Activated gamma-delta T cell treated with anti-CD3 and anti-CD28 coated beads, Interleukin-2, amount 50 U/mL, for 16 hours (primary cell): ENCODE measurements around the gene PLCH1.

ENCODE experiments used
- DNase-seq: peaks from one replicate; pipeline ENCODE4 v3.0.0-alpha.2; 2020; ENCODE audit warnings: low read depth

PLCH1 gene

GRCh38 chr3:155744626-155745324 lies at the start of gene PLCH1:
Gene PLCH1, minus strand, starts transcription at chr3:155745071. Its CDS starts 40,847 bp downstream, at chr3:155704224.
- DNase-seq, result no peak

DNA sequence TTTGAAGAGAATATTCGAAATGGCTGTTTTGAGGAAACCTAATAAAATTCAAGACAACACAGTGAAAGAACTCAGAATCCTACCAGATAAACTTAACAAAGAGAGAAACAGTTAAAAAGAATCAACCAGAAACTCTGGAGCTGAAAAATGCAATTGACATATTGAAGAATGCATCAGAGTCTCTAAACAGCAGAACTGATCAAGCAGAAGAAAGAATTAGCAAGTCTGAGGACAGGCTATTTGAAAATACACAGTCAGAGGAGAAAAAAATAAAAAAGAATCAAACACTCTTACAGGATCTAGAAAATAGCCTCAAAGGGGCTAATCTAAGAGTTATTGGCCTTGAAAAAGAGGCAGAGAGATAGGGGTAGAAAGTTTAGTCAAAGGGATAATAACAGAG lies 47.7 kb upstream of the PLCH1 start:
- no peak for DNase-seq

GRCh38 chr3:155791190-155791589 lies 46.3 kb upstream of the PLCH1 start:
- no peak for DNase-seq

- no peak for DNase-seq
These were observed 45.5 kb upstream of the PLCH1 start for GRCh38 chr3:155790272-155790925.

DNA sequence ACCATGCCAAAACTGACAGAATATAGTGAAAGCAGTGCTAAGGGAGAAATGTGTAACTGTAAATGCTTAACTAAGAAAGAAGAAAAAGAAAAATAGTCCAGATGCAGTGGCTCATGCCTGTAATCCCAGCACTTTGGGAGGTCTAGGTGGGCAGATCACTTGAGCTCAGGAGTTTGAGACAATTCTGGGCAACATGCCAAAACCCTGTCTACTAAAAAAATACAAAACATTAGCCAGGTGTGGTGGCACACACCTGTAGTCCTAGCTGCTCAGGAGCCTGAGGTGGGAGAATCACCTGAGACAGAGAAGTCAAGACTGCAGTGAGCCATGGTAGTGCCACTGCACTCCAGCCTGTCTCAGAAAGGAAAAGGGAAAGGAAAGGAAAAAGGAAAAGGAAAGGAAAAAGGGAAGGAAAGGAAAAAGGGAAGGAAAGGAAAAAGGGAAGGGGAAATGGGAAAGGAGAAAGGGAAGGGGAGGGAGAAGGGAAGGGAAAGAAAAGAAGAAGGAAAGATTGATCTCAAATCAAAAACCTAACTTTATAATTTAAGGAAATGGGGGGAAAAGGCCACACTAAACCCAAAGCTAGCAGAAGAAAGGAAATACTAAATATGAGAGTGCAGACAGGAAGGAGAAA lies 40.9 kb upstream of the PLCH1 start:
- DNase-seq, result no peak

- DNase-seq, result no peak
These were observed 37.6 kb upstream of the PLCH1 start for GRCh38 chr3:155782390-155782953.

GRCh38 chr3:155780291-155780690 lies 35.4 kb upstream of the PLCH1 start:
- no peak for DNase-seq

GRCh38 chr3:155778462-155778861 lies 33.6 kb upstream of the PLCH1 start:
- DNase-seq, result no peak

- DNase-seq, result no peak
These were observed 27.9 kb upstream of the PLCH1 start for GRCh38 chr3:155772801-155773200.

DNA sequence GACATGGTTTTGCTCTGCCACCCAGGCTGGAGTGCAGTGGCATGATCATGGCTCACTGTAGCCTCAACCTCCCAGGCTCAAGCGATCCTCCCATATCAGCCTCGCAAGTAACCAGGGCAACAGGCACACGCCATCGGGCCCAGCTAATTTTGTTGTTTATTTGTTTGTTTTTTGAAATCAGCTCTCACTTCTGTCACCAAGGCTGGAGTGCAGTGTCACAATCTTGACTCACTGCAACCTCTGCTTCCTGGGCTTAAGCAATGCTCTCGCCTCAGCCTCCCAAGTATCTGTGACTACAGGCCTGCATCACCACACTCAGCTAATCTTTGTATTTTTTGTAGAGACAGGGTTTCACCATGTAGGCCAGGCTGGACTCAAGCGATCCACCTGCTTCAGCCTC lies 26.3 kb upstream of the PLCH1 start:
- no peak for DNase-seq

- no peak for DNase-seq
These were observed 21.3 kb upstream of the PLCH1 start for GRCh38 chr3:155766206-155766605.

- no peak for DNase-seq
These were observed 19.1 kb upstream of the PLCH1 start for GRCh38 chr3:155763870-155764463.

DNA sequence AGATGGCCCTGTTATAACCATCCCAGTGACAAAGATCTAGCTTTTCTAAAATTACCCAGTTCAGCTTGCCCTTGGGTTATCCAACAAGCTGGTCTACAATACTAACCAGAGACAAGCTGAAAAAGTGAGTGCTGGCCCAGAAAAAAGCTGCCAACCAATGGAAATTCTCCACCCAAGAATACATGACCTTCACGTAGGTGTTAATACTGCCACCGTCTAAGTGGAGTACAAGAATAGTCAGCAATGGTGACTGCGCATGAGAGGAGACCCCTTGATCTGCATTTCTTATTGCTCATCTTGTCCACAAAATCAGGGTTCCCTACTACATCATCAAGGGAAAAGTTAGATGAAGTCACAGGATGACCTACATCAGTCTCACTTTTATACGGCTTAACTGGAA lies 15.8 kb upstream of the PLCH1 start:
- no peak for DNase-seq

- DNase-seq, result no peak
These were observed 12.7 kb upstream of the PLCH1 start for GRCh38 chr3:155757577-155757976.

DNA sequence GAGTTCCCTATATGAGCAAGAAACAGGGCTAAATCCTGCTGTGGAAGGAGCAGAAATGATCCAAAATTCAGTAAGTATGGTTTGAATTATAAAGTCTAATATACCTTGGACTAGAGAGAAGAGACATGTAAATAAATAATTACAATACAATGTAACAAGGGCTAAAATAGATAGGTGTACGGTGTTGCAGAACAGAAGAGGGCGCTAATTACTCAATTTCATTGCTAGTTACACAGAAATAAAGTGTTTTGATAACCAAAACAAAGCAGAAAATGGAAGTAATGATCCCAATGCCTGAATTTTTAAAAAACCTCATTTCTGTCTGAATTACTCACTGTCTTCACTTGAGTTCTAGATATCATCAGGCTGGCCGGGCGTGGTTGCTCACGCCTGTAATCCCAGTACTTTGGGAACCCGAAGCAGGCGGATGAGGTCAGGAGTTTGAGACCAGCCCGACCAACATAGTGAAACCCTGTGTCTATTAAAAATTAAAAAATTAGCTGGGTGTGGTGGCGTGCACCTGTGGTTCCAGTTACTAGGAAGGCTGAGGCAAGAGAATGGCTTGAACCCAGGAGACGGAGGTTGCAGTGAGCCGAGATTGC lies 8.3 kb upstream of the PLCH1 start:
- DNase-seq, result no peak

DNA sequence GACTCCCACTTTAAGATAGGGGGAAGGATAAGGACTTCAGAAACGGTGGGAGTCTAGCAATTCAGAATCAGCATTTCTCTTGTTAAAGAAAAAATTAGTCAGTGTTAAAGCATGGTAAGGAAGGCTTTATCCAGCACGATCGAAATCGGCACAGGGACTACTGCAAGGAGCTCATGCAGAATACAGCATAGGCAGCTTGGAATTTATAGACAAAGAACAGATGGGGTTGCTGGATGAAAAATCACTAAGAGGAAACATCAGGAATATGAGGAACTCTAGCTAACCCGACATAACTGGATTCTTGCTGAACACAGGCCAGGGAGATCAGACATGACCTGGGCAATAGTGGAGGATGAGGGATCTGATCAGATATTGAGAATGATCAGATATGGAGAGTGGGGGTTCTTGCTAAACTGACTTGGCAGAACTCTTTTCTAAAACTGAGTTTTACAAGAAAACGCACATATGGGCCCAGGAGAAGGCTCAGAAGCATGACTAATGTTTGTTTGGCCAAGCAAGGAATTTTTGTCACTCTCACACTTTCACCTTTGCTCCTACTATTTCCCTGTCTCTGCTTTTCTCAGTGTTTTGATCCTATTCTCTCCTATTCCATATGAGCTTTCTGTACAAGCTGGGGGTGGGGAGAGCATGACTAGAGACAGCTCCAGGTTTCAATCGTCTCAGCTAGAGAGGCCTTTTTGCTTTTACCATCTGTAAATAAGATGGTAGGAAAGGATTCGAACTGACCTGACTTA lies 3.9 kb upstream of the PLCH1 start:
- DNase-seq, result no peak

- no peak for DNase-seq
These were observed 3.0 kb upstream of the PLCH1 start for GRCh38 chr3:155747946-155748290.

- no peak for DNase-seq
These were observed 2.5 kb upstream of the PLCH1 start for GRCh38 chr3:155747286-155747945.

- no peak for DNase-seq
These were observed 1.8 kb upstream of the PLCH1 start for GRCh38 chr3:155746703-155747102.

GRCh38 chr3:155745795-155746550 lies 1.1 kb upstream of the PLCH1 start:
- DNase-seq, result no peak
